ENCODE results near the gene KXD1.

- TF ChIP-seq, protein P1, sequence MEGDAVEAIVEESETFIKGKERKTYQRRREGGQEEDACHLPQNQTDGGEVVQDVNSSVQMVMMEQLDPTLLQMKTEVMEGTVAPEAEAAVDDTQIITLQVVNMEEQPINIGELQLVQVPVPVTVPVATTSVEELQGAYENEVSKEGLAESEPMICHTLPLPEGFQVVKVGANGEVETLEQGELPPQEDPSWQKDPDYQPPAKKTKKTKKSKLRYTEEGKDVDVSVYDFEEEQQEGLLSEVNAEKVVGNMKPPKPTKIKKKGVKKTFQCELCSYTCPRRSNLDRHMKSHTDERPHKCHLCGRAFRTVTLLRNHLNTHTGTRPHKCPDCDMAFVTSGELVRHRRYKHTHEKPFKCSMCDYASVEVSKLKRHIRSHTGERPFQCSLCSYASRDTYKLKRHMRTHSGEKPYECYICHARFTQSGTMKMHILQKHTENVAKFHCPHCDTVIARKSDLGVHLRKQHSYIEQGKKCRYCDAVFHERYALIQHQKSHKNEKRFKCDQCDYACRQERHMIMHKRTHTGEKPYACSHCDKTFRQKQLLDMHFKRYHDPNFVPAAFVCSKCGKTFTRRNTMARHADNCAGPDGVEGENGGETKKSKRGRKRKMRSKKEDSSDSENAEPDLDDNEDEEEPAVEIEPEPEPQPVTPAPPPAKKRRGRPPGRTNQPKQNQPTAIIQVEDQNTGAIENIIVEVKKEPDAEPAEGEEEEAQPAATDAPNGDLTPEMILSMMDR (IDR thresholded peaks at IDR 0.05) = no peak
- TF ChIP-seq POLR2A (IDR thresholded peaks at IDR 0.05) (no peak), EP300 (IDR thresholded peaks at IDR 0.05) (no peak)
Observed at GRCh38 chr19:18536475-18536874, 21.2 kb upstream of the KXD1 start.
